ENCODE measurements around the gene SASH3.

- TF ChIP-seq CTCF (optimal IDR thresholded peaks at IDR 0.05 in 1 of 3, IDR thresholded peaks at IDR 0.05 in 1 of 3, conservative IDR thresholded peaks at IDR 0.05 in 1 of 3; ENCODE audit: extremely low read depth in 1 of 3, insufficient read depth in 2 of 3, low read length in 3 of 3) (no peak), EZH2 (IDR thresholded peaks at IDR 0.05; ENCODE audit: low read length) (no peak)
Observed at GRCh38 chrX:129783291-129783713, 3.6 kb downstream of the SASH3 start.
